CD4-positive, alpha-beta T cell treated with Interleukin-15 for 4 hours (primary cell): ENCODE measurements around the gene KLK10.

ENCODE experiments used
- DNase-seq: peaks from one replicate; pipeline ENCODE4 v3.0.0-alpha.2; 2020; ENCODE audit warnings: low spot score

The KLK10 gene, protein sequence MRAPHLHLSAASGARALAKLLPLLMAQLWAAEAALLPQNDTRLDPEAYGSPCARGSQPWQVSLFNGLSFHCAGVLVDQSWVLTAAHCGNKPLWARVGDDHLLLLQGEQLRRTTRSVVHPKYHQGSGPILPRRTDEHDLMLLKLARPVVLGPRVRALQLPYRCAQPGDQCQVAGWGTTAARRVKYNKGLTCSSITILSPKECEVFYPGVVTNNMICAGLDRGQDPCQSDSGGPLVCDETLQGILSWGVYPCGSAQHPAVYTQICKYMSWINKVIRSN

DNA sequence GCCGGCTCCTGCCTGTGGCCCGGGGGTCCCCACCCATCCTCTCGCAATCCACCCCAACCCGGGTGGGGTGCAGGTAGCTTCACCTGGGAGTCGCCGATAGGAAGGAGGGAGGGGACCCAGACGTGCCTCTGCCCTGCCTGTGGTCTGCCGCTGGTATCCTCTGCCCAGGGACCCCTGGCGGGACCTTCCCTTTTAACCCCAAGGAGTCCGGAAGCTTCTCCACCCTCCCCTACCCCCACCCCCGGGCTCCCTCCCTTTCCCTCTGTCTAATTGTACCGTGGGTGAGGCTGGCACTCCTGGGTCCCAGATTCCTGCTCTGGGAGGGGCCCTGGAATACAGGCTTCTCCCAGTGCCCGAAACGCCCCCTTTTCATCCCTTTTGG, at the start of gene KLK10:
Gene KLK10, minus strand, starts transcription at position 166 of the 382 bp plus-strand sequence. CDS start 579 bp downstream, outside the sequence.
- DNase-seq, result no peak

DNA sequence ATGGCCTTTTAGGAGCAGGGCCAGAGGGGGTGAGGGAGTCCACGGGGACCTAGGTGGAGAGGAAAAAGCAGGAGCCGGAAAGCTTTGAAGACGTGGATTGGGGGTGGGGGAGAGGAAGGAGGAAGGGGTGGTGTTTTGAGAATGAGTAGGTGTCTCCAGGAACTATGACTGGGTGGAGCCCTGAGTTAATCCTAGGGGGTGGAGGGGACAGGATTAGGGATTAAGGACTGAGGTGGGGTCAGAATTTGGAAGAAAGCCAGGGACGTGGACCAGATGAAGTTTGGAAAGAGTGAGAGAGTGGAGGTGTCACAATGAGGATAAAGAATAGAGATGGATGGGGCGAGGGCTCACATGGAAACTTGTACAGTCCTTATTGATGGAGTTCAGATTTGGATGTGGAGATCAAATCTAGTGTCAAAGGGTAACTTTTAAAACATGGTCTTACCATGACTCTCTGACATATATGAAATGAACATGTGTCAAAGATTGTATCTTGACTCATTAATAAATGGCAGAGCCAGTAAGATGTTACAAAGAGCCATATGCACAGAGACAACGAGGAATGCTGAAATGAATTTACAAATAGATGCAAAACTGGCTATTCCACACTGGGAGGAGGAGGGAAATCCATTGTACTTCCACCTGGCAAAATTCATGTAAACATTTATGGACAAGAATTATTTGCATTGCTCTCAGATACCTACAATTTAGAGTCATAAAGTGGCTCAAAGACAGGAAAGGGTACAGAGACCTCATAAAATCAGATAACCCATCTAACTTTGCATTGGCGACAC, 47.1 kb upstream of the KLK10 start:
- no peak for DNase-seq

DNA sequence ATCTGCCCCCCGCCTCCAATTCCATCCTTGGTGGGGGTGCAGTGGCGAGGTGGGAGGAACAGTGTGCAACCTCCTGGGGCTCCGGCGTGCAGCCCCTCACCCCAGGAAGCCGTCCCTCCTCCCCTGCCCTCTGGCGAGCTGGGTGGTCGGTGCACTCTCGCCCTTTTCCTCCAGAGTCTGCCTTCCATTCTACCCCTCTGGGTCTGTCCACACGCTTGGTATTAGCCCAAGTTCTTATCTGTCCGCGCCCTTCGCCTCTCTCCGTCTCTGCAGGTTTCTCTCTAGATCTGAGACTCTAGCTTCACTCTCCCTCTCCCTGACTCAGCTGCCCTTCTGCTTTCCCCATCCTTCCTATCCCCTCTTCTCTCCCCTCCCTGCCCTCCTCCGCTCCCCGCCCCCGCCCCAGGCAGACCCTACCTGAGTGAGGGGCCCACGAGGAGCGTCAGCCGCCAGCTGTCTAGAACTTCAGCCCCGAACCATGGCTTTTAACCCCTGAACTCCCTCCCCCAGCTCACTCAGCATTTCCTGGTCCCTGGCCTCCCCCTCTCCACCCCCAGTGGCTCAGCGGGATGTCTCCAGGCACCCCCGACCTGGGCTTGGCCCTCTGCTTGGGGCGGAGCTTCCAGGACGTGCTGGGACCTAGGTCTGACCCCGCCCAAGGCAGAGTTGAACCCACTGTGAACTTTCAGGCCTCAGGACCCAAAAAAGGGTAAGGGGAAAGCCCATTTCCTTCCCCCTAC, 45.9 kb upstream of the KLK10 start:
- no peak for DNase-seq

DNA sequence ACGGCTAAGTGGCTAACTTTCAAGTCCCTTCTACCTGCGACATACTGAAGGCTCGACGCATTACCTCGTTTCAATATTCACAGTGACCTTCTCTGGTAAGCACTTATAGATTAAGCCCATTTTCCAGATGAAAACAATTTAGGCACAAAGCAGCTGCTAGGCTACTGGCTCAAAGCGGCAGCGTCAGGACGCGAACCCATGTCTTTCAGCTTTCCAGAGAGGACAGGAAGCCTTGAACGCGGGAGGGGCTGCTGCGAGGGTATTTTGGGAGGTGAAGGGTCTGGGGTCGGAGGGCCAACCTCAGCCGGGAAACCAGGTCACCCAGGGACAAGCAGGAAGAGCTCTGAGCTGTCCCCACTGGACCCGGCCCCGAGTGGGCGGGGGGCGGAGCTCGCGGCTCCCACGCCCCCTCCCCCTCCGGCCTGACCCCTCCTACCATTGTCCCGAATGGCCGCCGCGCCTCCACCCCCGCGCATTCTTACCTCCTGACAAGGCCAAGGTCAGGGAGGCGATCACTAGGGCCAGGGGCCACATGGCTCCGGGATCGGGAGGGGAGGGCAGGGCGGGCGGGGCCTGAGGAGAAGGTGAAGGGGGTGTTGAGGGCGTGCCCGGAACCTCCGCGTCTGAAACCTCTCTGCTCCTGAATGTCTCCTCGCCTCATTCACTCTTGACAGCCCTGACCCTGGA, 45.2 kb upstream of the KLK10 start, which contains the start of gene KLK13:
Gene KLK13, minus strand, starts transcription at position 559 of the 687 bp plus-strand sequence. Its CDS starts 25 bp downstream, at position 534.
- DNase-seq, result no peak

DNA sequence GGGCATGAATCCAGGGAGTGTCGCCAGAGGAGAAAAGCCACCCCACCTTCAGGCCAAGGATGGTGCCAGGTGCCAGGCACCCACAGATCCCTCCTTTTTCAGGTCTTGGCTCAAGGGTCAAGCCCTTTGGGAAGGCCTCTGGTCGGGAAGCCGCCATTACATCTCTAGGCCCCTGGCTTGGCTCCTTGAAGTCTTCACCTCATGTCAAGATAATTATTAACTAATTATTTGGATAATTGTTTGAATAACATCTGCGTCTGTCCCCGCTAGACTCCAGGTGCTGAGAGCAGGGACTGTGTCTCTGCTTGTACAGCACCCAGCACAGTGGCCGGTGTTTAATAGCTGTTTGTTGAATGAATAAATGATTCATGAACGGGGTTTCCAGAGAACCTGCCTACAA, 44.2 kb upstream of the KLK10 start:
- no peak for DNase-seq

DNA sequence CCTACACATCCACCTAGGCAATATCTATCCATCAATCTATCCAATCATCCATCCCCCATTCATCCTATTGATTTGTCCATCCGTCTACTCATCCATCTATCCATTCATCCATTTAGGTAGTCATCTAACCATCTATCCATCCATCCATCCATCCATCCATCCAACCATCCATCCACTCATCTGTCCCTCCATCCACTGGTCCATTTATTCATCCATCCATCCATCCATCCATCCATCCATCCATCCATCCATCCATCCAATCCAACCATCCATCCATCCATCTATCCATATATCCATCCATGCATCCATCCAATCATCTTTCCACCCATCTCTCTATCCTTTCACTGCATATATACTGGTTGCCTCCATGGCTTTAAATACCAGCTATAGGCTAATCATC, 41.5 kb upstream of the KLK10 start:
- no peak for DNase-seq

DNA sequence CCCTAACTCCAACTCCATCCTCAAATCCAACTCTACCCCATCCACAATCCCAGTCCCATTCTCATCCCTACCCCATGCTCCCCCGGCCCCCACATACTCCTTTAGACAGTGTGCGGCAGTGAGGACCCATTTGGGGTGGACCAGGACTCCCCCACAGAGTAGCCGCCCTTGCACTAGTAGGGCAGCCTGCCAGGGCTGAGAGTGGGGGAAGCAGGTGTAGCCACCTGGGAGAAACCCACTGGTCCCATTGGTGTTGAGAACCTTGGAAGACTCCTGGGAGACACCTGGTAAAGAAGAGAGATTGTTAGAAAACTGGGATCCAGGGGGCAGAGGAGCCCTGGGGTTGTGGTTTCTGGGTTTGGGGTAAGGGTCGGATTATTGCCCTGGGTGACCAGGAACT, 40.8 kb upstream of the KLK10 start:
- DNase-seq, result no peak

DNA sequence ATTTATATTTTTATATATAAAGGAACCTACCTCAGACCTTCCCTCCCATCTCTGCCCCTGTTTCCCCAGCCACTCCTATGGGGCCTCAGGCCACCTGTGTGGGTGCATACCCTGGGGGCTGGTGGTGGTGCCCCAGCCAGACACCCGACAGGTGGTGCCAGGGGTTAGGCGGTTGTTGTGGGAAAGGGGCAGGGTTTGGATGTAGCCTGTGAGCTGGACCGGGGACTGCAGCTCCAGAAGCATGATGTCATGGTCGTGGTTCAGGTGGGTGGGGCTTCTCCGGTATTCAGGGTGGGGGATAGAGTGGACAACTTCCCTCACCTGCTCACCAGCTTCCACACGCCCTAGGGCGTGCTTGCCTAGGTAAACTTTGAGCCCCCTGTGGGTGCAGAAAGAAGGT, 40.2 kb upstream of the KLK10 start:
- no peak for DNase-seq

DNA sequence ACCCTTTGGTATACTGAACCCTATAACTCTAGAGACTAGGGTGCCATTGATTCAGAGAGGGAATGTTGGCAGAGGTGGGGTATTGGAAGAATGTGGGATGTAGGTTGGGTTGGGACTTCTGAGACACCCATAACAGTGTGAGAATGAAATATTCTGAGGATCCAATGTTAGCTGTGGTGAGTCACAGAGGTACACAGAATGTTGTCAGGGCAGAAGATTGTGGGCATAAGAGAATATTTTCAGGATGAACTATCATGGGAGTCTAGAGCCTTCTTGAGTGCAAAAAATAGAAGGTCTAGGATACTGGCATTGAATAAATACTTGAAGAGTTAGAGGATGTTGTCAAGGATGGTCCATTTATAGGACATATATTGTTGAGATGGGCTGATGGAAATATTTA, 36.4 kb upstream of the KLK10 start:
- DNase-seq, result no peak

DNA sequence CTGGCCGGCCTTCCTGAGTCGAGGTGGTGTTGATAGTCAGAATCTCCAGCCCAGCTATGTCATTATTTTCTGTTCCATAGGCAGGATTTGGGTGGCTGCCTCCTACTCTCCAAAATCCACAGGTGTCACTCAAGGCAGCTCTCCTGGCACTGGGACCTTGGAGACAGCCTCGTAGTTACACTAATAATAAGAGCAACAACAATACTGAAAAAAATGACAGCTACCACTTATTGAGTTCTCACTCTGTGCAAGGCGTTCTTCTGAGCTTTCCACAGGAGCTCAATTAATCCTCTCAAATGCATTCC, 27.5 kb upstream of the KLK10 start:
- no peak for DNase-seq

DNA sequence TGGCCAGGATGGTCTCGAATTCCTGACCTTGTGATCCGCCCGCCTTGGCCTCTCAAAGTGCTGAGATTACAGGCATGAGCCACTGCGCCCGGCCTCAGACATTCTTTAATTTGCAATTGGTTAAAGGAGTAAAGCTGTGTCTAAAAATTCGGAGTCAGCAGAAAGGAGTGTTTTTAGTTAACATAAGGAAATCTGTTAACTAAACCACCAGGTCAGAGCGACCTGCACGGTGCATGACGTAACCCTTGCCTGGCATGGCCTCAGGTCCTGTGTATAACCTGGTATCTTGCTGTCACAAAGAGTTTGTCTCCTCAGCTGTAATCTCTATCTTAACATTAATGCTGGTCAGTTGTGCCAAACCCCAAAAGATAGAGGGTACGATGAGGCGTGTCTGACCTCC, 24.8 kb upstream of the KLK10 start:
- no peak for DNase-seq

DNA sequence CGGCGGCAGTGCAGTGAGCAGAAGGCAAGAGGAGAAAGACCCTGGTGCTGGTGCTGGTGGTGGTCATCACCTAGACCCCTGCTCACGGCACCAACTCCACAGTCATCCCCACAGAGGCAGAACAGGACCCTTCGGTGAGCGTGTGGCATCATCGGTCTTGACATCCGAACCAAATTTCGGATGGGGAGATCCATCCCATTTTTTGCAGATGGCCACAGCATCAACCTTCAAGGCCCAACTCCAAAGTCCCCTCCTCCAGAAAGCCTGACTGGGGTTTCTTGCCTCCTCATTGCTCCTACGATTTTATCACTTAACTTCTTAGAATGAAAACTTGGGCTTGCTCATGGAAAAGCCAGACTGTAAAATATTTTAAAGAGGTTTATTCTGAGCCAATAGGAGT, 24.0 kb upstream of the KLK10 start:
- no peak for DNase-seq

DNA sequence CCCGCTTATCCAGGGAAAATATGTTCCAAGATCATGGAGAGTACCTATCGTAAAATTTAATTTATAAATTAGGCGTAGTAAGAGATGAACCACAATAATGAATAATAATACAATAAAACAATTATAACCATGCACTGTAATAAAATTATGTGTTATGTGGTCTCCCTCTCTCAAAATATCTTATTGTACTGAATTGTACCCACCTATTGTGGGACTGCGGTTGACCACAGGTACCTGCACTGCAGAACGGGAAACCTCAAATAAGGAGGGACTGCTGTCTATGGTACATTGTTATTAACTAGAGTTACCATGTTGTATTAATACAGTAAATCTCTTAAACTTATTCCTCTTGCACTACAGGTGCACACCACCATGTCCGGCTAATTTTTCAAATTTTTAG, 20.6 kb upstream of the KLK10 start:
- DNase-seq, result no peak

DNA sequence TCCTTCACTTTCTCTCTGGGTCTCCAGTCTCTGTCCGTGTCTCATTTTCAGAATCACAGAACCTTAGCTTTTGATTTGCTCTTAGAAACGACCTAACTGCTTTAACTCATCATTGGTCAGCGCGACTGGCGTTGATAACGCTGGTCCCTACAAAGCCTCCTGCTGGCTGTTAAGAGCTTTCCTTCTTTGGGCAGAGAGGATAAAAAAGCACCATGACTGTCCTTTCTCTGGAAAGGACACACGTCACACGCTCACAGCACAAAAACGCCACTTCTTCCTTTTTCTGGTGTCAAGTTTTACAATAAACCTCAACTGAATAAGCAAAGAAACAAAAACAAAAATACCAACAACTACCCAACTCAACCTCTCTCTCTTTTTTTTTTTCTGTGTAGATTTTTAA, 17.0 kb upstream of the KLK10 start:
- DNase-seq, result no peak

DNA sequence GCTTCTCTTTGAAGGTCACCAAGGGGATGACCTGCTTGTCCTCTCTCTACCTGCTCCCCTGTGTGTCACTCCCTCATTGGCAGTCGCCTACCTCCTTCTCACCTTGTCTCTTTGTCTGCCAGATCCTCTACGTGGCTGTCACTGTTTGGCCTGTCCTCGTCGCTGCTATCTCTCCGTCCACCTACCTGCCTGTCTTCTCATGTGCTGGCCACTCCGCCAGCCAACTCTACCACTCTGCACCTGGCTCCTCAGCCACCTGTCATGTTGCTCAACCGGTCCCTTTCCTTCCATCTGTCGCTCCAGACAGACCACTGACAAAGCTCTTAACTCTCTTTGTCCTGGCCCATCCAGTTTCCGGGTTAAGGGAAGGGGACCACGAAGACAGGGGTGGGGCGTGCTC, 15.2 kb upstream of the KLK10 start, which contains the start of gene KLK12:
Gene KLK12, minus strand, starts transcription at position 299 of the 400 bp plus-strand sequence. CDS start 381 bp downstream, outside the sequence.
- no peak for DNase-seq

DNA sequence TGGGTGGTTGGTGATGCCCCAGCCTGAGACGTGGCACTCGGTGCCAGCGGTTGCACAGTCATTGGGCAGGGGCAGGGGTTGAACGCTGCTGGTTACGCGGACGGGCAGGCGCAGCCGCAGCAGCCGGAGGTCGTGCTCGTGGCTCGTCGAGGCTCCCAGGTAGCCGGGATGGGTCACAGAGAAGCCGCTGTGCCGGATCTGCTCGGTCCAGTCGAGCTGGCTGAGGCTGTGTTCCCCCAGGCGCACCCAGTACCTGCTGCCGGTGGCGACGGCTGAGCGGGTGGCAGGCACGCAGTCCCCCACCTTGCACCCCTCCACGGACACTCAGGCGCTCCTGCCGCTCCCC, 12.3 kb upstream of the KLK10 start:
- DNase-seq, result no peak

DNA sequence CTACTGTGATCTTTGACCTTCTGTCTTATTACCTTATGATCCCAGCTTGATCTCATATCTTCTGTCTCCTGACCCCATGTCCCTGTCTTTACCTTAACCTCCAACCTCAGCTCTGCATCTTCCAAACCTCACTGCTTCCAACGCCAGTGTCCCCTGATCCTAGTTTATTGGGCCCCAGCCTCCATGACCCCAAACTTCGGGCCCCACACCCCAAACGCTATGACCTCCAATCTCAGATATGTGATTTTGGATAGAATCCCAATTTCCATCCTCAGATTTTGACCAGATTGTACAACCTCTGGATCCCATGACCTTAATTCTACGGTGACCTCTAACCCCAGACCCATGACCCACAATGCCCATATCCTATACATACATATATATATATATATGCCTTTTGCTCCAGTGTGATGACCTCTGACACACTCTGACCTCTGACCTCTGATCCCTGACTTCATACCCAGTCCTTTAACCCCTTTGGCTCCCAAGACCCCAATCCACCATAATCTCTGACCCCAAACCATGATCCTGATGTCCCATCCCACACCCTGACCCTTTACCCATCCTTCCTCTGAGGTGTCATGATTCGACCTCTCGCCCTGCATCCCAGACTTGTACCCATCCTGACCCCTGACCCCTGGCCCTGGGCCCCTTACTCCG, 11.8 kb upstream of the KLK10 start:
- no peak for DNase-seq

DNA sequence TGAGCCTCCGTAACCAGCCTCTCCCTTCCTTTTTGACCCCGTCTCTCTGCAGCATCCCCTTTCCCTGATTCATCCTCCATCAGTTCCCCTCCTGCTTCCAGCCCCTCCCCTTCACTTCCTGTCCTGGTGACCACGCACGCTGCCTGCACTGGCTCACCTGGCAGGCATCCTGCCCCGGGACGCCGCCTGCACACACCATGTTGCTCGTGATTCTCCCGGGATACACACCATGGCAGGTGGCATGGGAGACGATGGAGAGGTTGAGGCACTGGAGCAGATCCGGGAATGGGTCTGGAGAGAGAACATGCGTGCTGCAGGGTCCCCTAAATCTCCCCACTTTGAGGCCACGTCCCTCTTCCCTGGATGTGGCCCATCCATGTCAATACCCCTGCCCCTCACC, 11.1 kb upstream of the KLK10 start:
- no peak for DNase-seq

DNA sequence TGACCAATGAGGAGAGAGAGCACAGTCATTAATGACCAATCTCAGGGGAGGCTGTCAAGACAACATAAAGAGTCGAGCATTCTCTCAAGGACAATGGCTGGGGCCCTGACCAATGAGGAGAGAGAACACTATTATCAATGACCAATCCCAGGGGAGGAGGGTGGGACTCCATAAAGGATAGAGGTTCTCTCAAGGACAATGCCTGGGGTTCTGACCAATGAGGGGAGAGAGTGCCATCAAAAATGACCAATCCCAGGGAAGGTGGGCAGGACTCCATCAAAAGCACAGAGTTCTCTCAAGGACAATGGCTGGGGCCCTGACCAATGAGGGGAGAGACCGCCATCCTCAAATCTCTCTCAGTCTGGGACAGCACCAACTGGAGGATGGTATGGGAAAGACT, 10.2 kb upstream of the KLK10 start:
- DNase-seq, result no peak

DNA sequence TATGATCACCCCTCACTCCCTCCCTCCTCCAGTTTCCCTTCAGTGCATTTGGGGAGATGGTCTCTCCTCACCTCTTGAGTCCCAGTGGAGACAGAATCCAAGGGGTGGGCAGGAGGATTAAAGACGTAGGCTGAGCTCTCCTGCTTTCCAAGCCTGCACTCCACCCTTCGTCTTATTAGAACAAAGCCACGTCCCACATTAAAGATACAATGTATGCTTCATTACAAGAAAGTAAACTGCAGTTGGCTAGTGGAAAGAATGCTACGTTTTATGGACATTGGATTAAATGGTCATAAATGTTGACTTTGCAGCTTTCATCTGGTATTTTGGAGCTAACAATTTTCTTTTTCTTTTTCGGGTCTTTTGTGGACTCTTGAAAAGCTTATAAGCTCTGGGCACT, 8.4 kb upstream of the KLK10 start:
- no peak for DNase-seq

DNA sequence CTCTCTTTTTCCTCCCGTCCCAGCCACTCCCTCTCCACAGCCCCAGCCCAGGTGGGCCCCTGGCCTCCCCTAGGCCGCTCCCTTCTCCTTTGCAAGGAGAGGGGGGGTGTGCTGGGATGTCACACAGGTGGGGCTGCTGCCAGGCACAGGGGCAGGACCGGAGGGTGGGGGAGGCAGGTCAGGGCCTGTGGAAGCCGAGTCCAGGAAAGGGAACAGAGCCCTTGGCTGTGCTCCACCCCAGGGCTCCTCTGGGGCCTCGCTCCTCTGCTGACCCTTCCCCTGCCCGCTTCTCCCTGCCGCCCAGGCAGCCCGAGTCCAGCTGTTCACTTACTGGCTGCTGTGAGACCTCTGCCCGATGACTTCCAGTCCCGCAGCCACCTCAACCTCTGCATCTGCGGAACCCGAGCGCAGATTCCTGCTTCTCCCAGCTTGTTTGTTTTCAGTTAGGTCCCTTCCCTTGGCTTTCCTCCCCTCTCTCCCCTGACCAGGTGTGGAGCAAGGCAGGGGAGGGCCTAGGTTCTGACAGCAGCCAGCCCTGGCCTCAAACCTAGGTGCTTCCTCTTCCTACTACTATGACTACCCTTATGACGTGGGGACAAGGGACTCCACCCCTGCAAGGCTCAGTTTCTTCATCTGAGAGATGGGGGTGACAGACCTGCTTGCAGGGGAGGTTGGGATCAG, 7.8 kb upstream of the KLK10 start:
- DNase-seq, result no peak

DNA sequence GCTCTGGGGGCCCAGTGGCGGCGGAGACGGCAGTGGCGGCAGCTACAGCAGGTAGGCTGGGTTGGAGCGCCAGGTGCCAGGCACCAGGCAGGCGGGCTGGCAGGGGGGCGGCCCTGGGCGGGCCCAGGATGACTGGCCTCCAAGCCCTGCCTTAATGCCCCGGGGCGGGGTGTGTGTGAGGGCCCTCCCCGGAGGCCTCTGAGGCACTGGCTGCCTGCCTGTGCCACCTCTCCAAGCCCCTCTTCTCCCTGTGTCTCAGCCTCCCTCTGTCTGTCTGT, 7.0 kb upstream of the KLK10 start, which contains the start of gene KLK11:
Gene KLK11, minus strand, starts transcription at position 63 of the 278 bp plus-strand sequence. CDS start 985 bp downstream, outside the sequence.
- no peak for DNase-seq
